T-helper 1 cell (primary cell): Measurements from ENCODE around the gene RAB44.
"Not testable (repeated sequence)": the region's sequence is repeated elsewhere in the genome, so short reads cannot be mapped to it uniquely, and the experiment has no call there.

Experiments
- DNase-seq, 5 donors: peaks; one replicate each; pipeline ENCODE4 v3.0.0-alpha.2; 2012 to 2020
- total RNA-seq, 4 donors: gene quantifications; one replicate each; lab custom pipeline; 2026; lab: John Stamatoyannopoulos, UW

Gene RAB44
- total RNA-seq: 0.77 to 11.0 (median 6.1) reads per million in 4 donors

GRCh38 chr6:36697481-36697903, at the start of gene RAB44:
TSS of gene RAB44 (plus strand) at chr6:36697826. CDS start at chr6:36704236, 6,410 bp downstream.
- no peak for DNase-seq

GRCh38 chr6:36649086-36649485, 48.5 kb upstream of the RAB44 start:
- no peak for DNase-seq

GRCh38 chr6:36649701-36650484, 47.7 kb upstream of the RAB44 start:
- no peak for DNase-seq

GRCh38 chr6:36650848-36651478, 46.7 kb upstream of the RAB44 start:
- DNase-seq: no peak

GRCh38 chr6:36651659-36652379, 45.8 kb upstream of the RAB44 start:
- DNase-seq: no peak

- not testable (repeated sequence) for DNase-seq
Observed at GRCh38 chr6:36654469-36654868, 43.2 kb upstream of the RAB44 start.

- no peak for DNase-seq
Observed at GRCh38 chr6:36655085-36655724, 42.4 kb upstream of the RAB44 start.

GRCh38 chr6:36656441-36656840, 41.2 kb upstream of the RAB44 start:
- no peak for DNase-seq

- DNase-seq: no peak
Observed at GRCh38 chr6:36657271-36657670, 40.4 kb upstream of the RAB44 start.

- no peak for DNase-seq
Observed at GRCh38 chr6:36657942-36658544, 39.6 kb upstream of the RAB44 start.

- no peak for DNase-seq
Observed at GRCh38 chr6:36659271-36659670, 38.4 kb upstream of the RAB44 start.

GRCh38 chr6:36660771-36661471, 36.7 kb upstream of the RAB44 start:
- no peak for DNase-seq

GRCh38 chr6:36662380-36662779, 35.2 kb upstream of the RAB44 start:
- DNase-seq: no peak

GRCh38 chr6:36662827-36663256, 34.8 kb upstream of the RAB44 start:
- no peak for DNase-seq

- no peak for DNase-seq
Observed at GRCh38 chr6:36663504-36664446, 33.9 kb upstream of the RAB44 start.

GRCh38 chr6:36665180-36665579, 32.4 kb upstream of the RAB44 start:
- no peak for DNase-seq

GRCh38 chr6:36666287-36666686, 31.3 kb upstream of the RAB44 start:
- no peak for DNase-seq

- no peak for DNase-seq
Observed at GRCh38 chr6:36666826-36667591, 30.6 kb upstream of the RAB44 start.

GRCh38 chr6:36668591-36668990, 29.0 kb upstream of the RAB44 start:
- DNase-seq: no peak

- DNase-seq: no peak
Observed at GRCh38 chr6:36669002-36669401, 28.6 kb upstream of the RAB44 start.
